ENCODE data around the gene USP13. TPM values are rescaled to one million over a fixed set of nuclear protein-coding genes. Genes with fewer than 3 reads are reported as not detected.

The USP13 gene
- total and polyA plus RNA-seq, 2 of the 13 experiments (the other 11 are each of a cell fraction or from before 2014, with no cell fraction given): 15.9 to 36.7 TPM

- TF ChIP-seq ZNF691 (CRISPR knock-in tag; IDR thresholded peaks at IDR 0.05; ENCODE audit: borderline replicate concordance, low read depth): no peak
- no peak for TF ChIP-seq NBN (conservative IDR thresholded peaks at IDR 0.05)
- no peak for TF ChIP-seq GLI4 (CRISPR knock-in tag; IDR thresholded peaks at IDR 0.05; ENCODE audit: borderline replicate concordance)
- TF ChIP-seq NR2F6 (IDR thresholded peaks at IDR 0.05): no peak
- TF ChIP-seq NR2F6 (CRISPR knock-in tag; IDR thresholded peaks at IDR 0.05): peak; percentile 70; the same call in 1 of the 2 replicates
- 0 out of 2 replicates have a peak, but pooled peaks have one; percentile 16 for TF ChIP-seq RCOR2 (CRISPR knock-in tag; IDR thresholded peaks at IDR 0.05)
- peak; percentile 51; the same call in 1 of the 2 replicates for TF ChIP-seq ARID5B (CRISPR knock-in tag; IDR thresholded peaks at IDR 0.05)
- peak; percentile 30 for TF ChIP-seq FOXP4 (CRISPR knock-in tag; IDR thresholded peaks at IDR 0.05)
- peak; percentile 70; the same call in 1 of the 2 replicates for TF ChIP-seq ZNF121 (CRISPR knock-in tag; IDR thresholded peaks at IDR 0.05)
- no peak for TF ChIP-seq SRF (IDR thresholded peaks at IDR 0.05; ENCODE audit: low read depth, low read length)
- TF ChIP-seq KDM5A (IDR thresholded peaks at IDR 0.05; ENCODE audit: borderline replicate concordance, low read length): no peak
- TF ChIP-seq SOX13 (IDR thresholded peaks at IDR 0.05): no peak
- peak in 1 of 2 experiments; percentile 41; a peak in 1 of 4 replicates for TF ChIP-seq SOX13 (CRISPR knock-in tag; conservative IDR thresholded peaks at IDR 0.05 in 1 of 2, IDR thresholded peaks at IDR 0.05 in 1 of 2)
- no peak for TF ChIP-seq FOXP1 (IDR thresholded peaks at IDR 0.05)
- TF ChIP-seq FOXP1 (CRISPR knock-in tag; IDR thresholded peaks at IDR 0.05): peak; percentile 46
- TF ChIP-seq SALL1 (CRISPR knock-in tag; IDR thresholded peaks at IDR 0.05): 0 out of 2 replicates have a peak, but pooled peaks have one; percentile 15
- no peak for TF ChIP-seq MLLT10 (CRISPR knock-in tag; IDR thresholded peaks at IDR 0.05)
Measured at GRCh38 chr3:179668429-179668828, 15.6 kb downstream of the USP13 start (continued).

Measured in HepG2 (cell line).